Measurements from ENCODE around the gene HEXD.

- TF ChIP-seq YY1 (IDR thresholded peaks at IDR 0.05; ENCODE audit: insufficient read depth, insufficient read length): no peak
- no peak for TF ChIP-seq ZNF274 (IDR thresholded peaks at IDR 0.05; ENCODE audit: low read depth, low read length)
- TF ChIP-seq SUZ12 (IDR thresholded peaks at IDR 0.05; ENCODE audit: extremely low read depth, insufficient read depth, insufficient read length): no peak
Observed at GRCh38 chr17:82385559-82386254, 32.4 kb upstream of the HEXD start.

All from NT2/D1 (cell line).